ENCODE measurements around the gene CDC14B.

- no peak for TF ChIP-seq CTCF (IDR thresholded peaks at IDR 0.05; ENCODE audit: poor library complexity, severe bottlenecking)
- no peak for TF ChIP-seq TAF1 (IDR thresholded peaks at IDR 0.05; ENCODE audit: low read depth)
- TF ChIP-seq POLR2AphosphoS5 (IDR thresholded peaks at IDR 0.05), result no peak
- no peak for TF ChIP-seq REST (IDR thresholded peaks at IDR 0.05; ENCODE audit: borderline replicate concordance)
- no peak for TF ChIP-seq EP300 (conservative IDR thresholded peaks at IDR 0.05; ENCODE audit: poor library complexity, severe bottlenecking)
- TF ChIP-seq EZH2 (IDR thresholded peaks at IDR 0.05; ENCODE audit: borderline replicate concordance, insufficient read depth, low read length, poor library complexity, severe bottlenecking), result no peak
- no peak for TF ChIP-seq SMC3 (conservative IDR thresholded peaks at IDR 0.05; ENCODE audit: poor library complexity)
- TF ChIP-seq MXI1 (conservative IDR thresholded peaks at IDR 0.05; ENCODE audit: poor library complexity, severe bottlenecking), result no peak
Observed at GRCh38 chr9:96489482-96489979, 130.1 kb downstream of the CDC14B start.

Data from neural cell (in vitro differentiated cells).